HL-60/S4 treated with retinoic acid at 250 ng/mL for 4 days and 3 days (cell line): ENCODE results near the gene CCDC57.

Experiments used
- in situ Hi-C: fragments of 300-500 bp; cut with MboI; formaldehyde crosslinking; loops from 2 replicates; pipeline ENCODE4 v1.7.0; 2022; ENCODE audit warnings: low sequenced_read_pairs

The CCDC57 gene

GRCh38 chr17:82086941-82087906, 125.4 kb downstream of the CCDC57 start:
- in situ Hi-C loops = no loop called here

GRCh38 chr17:82085931-82086764, 126.5 kb downstream of the CCDC57 start:
- in situ Hi-C loops = no loop called here

- in situ Hi-C loops = no loop called here
These were observed 127.4 kb downstream of the CCDC57 start for GRCh38 chr17:82085031-82085861.

- in situ Hi-C loops = no loop called here
These were observed 128.1 kb downstream of the CCDC57 start for GRCh38 chr17:82084373-82085030.

GRCh38 chr17:82083533-82084359, 128.9 kb downstream of the CCDC57 start:
- in situ Hi-C loops = no loop called here

- in situ Hi-C loops = no loop called here
These were observed 129.6 kb downstream of the CCDC57 start for GRCh38 chr17:82083009-82083408.

GRCh38 chr17:82082456-82082855, 130.2 kb downstream of the CCDC57 start:
- in situ Hi-C loops = no loop called here

GRCh38 chr17:82081966-82082365, 130.7 kb downstream of the CCDC57 start:
- in situ Hi-C loops = no loop called here

GRCh38 chr17:82081546-82081945, 131.1 kb downstream of the CCDC57 start:
- in situ Hi-C loops = no loop called here

GRCh38 chr17:82080789-82081464, 131.7 kb downstream of the CCDC57 start:
- in situ Hi-C loops = no loop called here

- in situ Hi-C loops = no loop called here
These were observed 132.4 kb downstream of the CCDC57 start for GRCh38 chr17:82080048-82080788.

GRCh38 chr17:82079001-82079677, 133.5 kb downstream of the CCDC57 start:
- in situ Hi-C loops = no loop called here

GRCh38 chr17:82078433-82078832, 134.2 kb downstream of the CCDC57 start:
- in situ Hi-C loops = no loop called here

GRCh38 chr17:82077617-82078358, 134.9 kb downstream of the CCDC57 start:
- in situ Hi-C loops = no loop called here

GRCh38 chr17:82076785-82077591, 135.7 kb downstream of the CCDC57 start:
- in situ Hi-C loops = no loop called here
